SK-N-SH (cell line): Measurements from ENCODE around the gene CNIH3. TPM values are rescaled to one million over a fixed set of nuclear protein-coding genes. Genes with fewer than 3 reads are reported as not detected.

Experiments
- CTCF ChIA-PET: fragments of 300-600, 350-600 bp; formaldehyde crosslinking; extraction: SDS; loops from one replicate; lab custom pipeline; 2021; lab: Yijun Ruan, JAX
- POLR2A ChIA-PET: fragments of 350-600 bp; sonication (Branson Sonifier 250); formaldehyde crosslinking; extraction: SDS; loops from one replicate; lab custom pipeline; 2020; ENCODE audit warnings: antibody characterized with exemption, inconsistent platforms; lab: Yijun Ruan, JAX
- DNase-seq: peaks from one replicate; pipeline ENCODE4 v3.0.0; 2012
- H2AFZ ChIP-seq: fragments of 200-600 bp; sonication (generic); 2 replicates; pipeline ENCODE4 v1.8.1; 2016; ENCODE audit warnings: antibody characterized with exemption, mild to moderate bottlenecking, low read depth
- H3F3A ChIP-seq: fragments of 200-600 bp; sonication (generic); replicated peaks from 2 replicates; pipeline ENCODE3; 2016; ENCODE audit warnings: antibody characterized with exemption, mild to moderate bottlenecking; ENCODE audit not compliant: insufficient read depth
- H3K27ac ChIP-seq, 2 experiments: fragments of 200-500 bp in 1 of 2; fragments of 200-600 bp in 1 of 2; sonication (Bioruptor generic) in 1 of 2; sonication (generic), shearing (Covaris generic) in 1 of 2; 2 replicates each; pipeline versions ENCODE4 v1.5.1 to v1.6.1; 2014 to 2016; ENCODE audit warnings: low read depth in 2 of 2, inconsistent platforms in 1 of 2, low read length in 1 of 2, mild to moderate bottlenecking in 1 of 2, mixed read lengths in 1 of 2
- H3K27me3 ChIP-seq: fragments of 200-600 bp; sonication (generic), shearing (Covaris generic); 2 replicates; pipeline ENCODE4 v1.6.1; 2016; ENCODE audit warnings: mixed run types; ENCODE audit not compliant: insufficient read depth
- H3K36me3 ChIP-seq, 2 experiments: fragments of 200-500 bp in 1 of 2; fragments of 200-600 bp in 1 of 2; sonication (Bioruptor generic) in 1 of 2; sonication (generic) in 1 of 2; replicated peaks in 1 of 2; 2 replicates each; pipeline versions ENCODE3 to v1.5.1; 2014 to 2016; ENCODE audit warnings: low read length in 1 of 2, mild to moderate bottlenecking in 1 of 2; ENCODE audit not compliant: insufficient read depth in 2 of 2, control insufficient read depth in 1 of 2
- H3K4me1 ChIP-seq, 2 experiments: fragments of 200-500 bp in 1 of 2; fragments of 200-600 bp in 1 of 2; sonication (Bioruptor generic) in 1 of 2; sonication (generic), shearing (Covaris generic) in 1 of 2; 2 replicates each; pipeline versions ENCODE4 v1.5.1 to v1.6.1; 2014 to 2016; ENCODE audit warnings: low read depth in 1 of 2, low read length in 1 of 2, mixed run types in 1 of 2; ENCODE audit not compliant: insufficient read depth in 2 of 2, control insufficient read depth in 1 of 2
- H3K4me2 ChIP-seq: fragments of 200-600 bp; sonication (generic), shearing (Covaris generic); 2 replicates; pipeline ENCODE4 v1.6.1; 2017; ENCODE audit warnings: mixed run types
- H3K4me3 ChIP-seq, 2 experiments: fragments of 200-500 bp in 1 of 2; fragments of 200-600 bp in 1 of 2; sonication (Bioruptor generic) in 1 of 2; sonication (generic), shearing (Covaris generic) in 1 of 2; 2 replicates each; pipeline versions ENCODE4 v1.5.1 to v1.8.1; 2014 to 2016; ENCODE audit warnings: low read depth in 2 of 2, inconsistent platforms in 1 of 2, low read length in 1 of 2, mild to moderate bottlenecking in 1 of 2, mixed read lengths in 1 of 2, moderate library complexity in 1 of 2
- H3K79me2 ChIP-seq: fragments of 200-600 bp; sonication (generic); 2 replicates; pipeline ENCODE4 v1.8.1; 2017; ENCODE audit warnings: mild to moderate bottlenecking; ENCODE audit not compliant: insufficient read depth
- H3K9ac ChIP-seq: fragments of 200-600 bp; sonication (generic); 2 replicates; pipeline ENCODE4 v1.6.1; 2017; ENCODE audit warnings: mixed run types
- H3K9me2 ChIP-seq: fragments of 200-600 bp; sonication (generic); 2 replicates; pipeline ENCODE4 v1.6.1; 2017; ENCODE audit warnings: mixed run types
- H3K9me3 ChIP-seq: fragments of 200-600 bp; sonication (generic); 2 replicates; pipeline ENCODE4 v1.6.1; 2017; ENCODE audit warnings: mixed run types, mild to moderate bottlenecking, moderate library complexity
- H4K20me1 ChIP-seq: fragments of 200-600 bp; sonication (generic); 2 replicates; pipeline ENCODE4 v1.6.1; 2017; ENCODE audit warnings: mild to moderate bottlenecking, mixed run types; ENCODE audit not compliant: insufficient read depth
- CHD2 ChIP-seq: fragments of 150-350 bp; IDR thresholded peaks from 2 replicates; pipeline ENCODE4 v1.6.1; 2018; ENCODE audit warnings: low read length; ENCODE audit not compliant: partially characterized antibody
- ELF1 ChIP-seq: IDR thresholded peaks from 2 replicates; pipeline ENCODE4 v1.4.0; 2012
- EP300 ChIP-seq, 2 experiments: IDR thresholded peaks; 2 replicates each; pipeline versions ENCODE4 v1.4.0 to v1.6.1; 2012; ENCODE audit warnings: borderline replicate concordance in 1 of 2, low read depth in 1 of 2, low read length in 1 of 2
- EZH2phosphoT487 ChIP-seq: fragments of 200-600 bp; sonication (generic); IDR thresholded peaks from 2 replicates; pipeline ENCODE4 v1.6.1; 2017; ENCODE audit warnings: low read depth, mixed run types, mild to moderate bottlenecking, antibody characterized with exemption, moderate library complexity, borderline replicate concordance
- FOSL2 ChIP-seq: IDR thresholded peaks from 2 replicates; pipeline ENCODE4 v1.4.0; 2012; ENCODE audit warnings: low read depth, mild to moderate bottlenecking, moderate library complexity, borderline replicate concordance
- GATA2 ChIP-seq: sonication (generic); formaldehyde crosslinking; IDR thresholded peaks from 2 replicates; pipeline ENCODE4 v1.5.0; 2020; ENCODE audit warnings: mild to moderate bottlenecking, missing genetic modification reagents
- JUND ChIP-seq: IDR thresholded peaks from 2 replicates; pipeline ENCODE4 v1.4.0; 2012
- MEF2A ChIP-seq: IDR thresholded peaks from 2 replicates; pipeline ENCODE4 v1.4.0; 2012; ENCODE audit warnings: low read depth, borderline replicate concordance
- NFIC ChIP-seq: IDR thresholded peaks from 2 replicates; pipeline ENCODE4 v1.4.0; 2012; ENCODE audit warnings: borderline replicate concordance
- POLR2AphosphoS5 ChIP-seq: IDR thresholded peaks from 2 replicates; pipeline ENCODE4 v1.6.1; 2012; ENCODE audit warnings: low read depth, low read length
- RFX5 ChIP-seq: IDR thresholded peaks from 2 replicates; pipeline ENCODE4 v1.6.1; 2012; ENCODE audit warnings: mild to moderate bottlenecking, improper control_type of control experiment, low read length
- RXRA ChIP-seq: IDR thresholded peaks from 2 replicates; pipeline ENCODE4 v1.4.0; 2012; ENCODE audit warnings: low read depth, mild to moderate bottlenecking, borderline replicate concordance
- SIN3A ChIP-seq: IDR thresholded peaks from 2 replicates; pipeline ENCODE4 v1.6.1; 2012; ENCODE audit warnings: low read depth, mild to moderate bottlenecking, low read length, moderate library complexity, borderline replicate concordance
- SMC3 ChIP-seq: IDR thresholded peaks from 2 replicates; pipeline ENCODE4 v1.6.1; 2012; ENCODE audit warnings: low read depth, low read length, improper control_type of control experiment
- TAF1 ChIP-seq: IDR thresholded peaks from 2 replicates; pipeline ENCODE4 v1.6.1; 2012; ENCODE audit warnings: low read depth, mild to moderate bottlenecking, low read length, moderate library complexity, borderline replicate concordance
- TCF12 ChIP-seq: IDR thresholded peaks from 2 replicates; pipeline ENCODE4 v1.4.0; 2012
- TEAD4 ChIP-seq: IDR thresholded peaks from 2 replicates; pipeline ENCODE4 v1.4.0; 2012; ENCODE audit warnings: mild to moderate bottlenecking, borderline replicate concordance; ENCODE audit not compliant: insufficient read depth
- YY1 ChIP-seq: IDR thresholded peaks from 2 replicates; pipeline ENCODE4 v1.4.0; 2012; ENCODE audit warnings: low read depth, mild to moderate bottlenecking
- WGBS: methylation state at CpG from one replicate; pipeline ENCODE4 v1.1.6; 2017; ENCODE audit warnings: low lambda C conversion rate; 5-methylcytosine and 5-hydroxymethylcytosine counted together
- polyA plus RNA-seq, 3 experiments: library from polyadenylated mRNA; depleted of rRNA; stranded (reverse); fragments of >200 nt; gene quantifications; 2 replicates each; pipeline ENCODE4 v1.2.3, GENCODE V29; 2012
- TF ChIP-seq, protein P1 (sequence below): IDR thresholded peaks from 2 replicates; pipeline ENCODE4 v1.4.0; 2012; ENCODE audit warnings: low read depth, borderline replicate concordance
- TF ChIP-seq, protein P2 (sequence below): fragments of 150-350 bp; IDR thresholded peaks from 2 replicates; pipeline ENCODE4 v1.6.1; 2017; ENCODE audit warnings: antibody characterized with exemption, low read length, low read depth, borderline replicate concordance
- TF ChIP-seq, protein P3 (sequence below): IDR thresholded peaks from 2 replicates; pipeline ENCODE4 v1.4.0; 2012; ENCODE audit warnings: low read depth
- TF ChIP-seq, protein P4 (sequence below): IDR thresholded peaks from 2 replicates; pipeline ENCODE4 v1.6.1; 2012; ENCODE audit warnings: mild to moderate bottlenecking, low read depth, low read length, moderate library complexity
- TF ChIP-seq, protein P5 (sequence below): IDR thresholded peaks from 2 replicates; pipeline ENCODE4; 2012

The CNIH3 gene
- polyA plus RNA-seq, 1 of the 3 experiments (the other 2 are of a cell fraction), result 18.8 TPM

DNA sequence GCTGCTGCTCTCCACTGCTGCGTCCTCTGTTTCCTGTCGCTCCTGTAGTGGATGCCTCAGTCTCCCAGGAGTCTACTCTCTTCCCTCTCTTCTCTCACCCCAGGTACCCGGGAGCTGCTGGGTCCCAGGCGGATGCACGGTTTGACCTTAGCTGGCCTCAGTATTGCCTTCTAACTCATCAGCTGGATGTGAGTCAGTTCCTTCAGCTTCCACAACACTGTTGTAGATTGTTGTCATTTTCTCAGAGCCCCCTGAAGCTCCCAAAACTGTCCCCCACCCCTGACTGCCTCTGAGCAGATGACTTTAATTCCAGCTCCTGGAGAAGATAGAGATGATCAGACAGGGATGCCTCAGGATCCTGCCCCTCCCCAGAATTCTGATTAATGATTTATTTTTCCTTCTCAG lies 7.2 kb downstream of the CNIH3 start:
- H4K20me1 ChIP-seq, result peaks cover 9% of the 10 kb centered on the region; the same call in 1 of the 2 replicates
- H3K9me2 ChIP-seq, result no peaks in the 10 kb centered on the region
- H2AFZ ChIP-seq, result no peak overlapping the region
- POLR2A ChIA-PET, result no interaction called here
- H3F3A ChIP-seq, result peaks cover 36% of the 10 kb centered on the region
- H3K4me3 ChIP-seq, result peak overlapping the region in 1 of 2 experiments; percentile 19; a peak in 1 of 4 replicates
- peaks cover 0 to 14% of the 10 kb centered on the region in 2 experiments for H3K36me3 ChIP-seq
- no peaks in the 10 kb centered on the region for H3K27me3 ChIP-seq
- peak overlapping the region; percentile 71 for H3K9ac ChIP-seq
- peak overlapping the region; percentile 61 for H3K4me2 ChIP-seq
- H3K27ac ChIP-seq, result peak overlapping the region; percentile 39 to 95; a peak in 3 of 4 replicates
- H3K4me1 ChIP-seq, result peaks cover 12 to 40% of the 10 kb centered on the region in 2 experiments
- 39% methylated on average over 5 of the region's 5 CpGs for WGBS
- no peak for DNase-seq
- no peaks in the 10 kb centered on the region for H3K9me3 ChIP-seq
- CTCF ChIA-PET, result interaction anchor here (2.4 kb wide), 1 partner anchor 21 kb away, joined by 9 read pairs; no protein-coding TSS in a partner anchor
- H3K79me2 ChIP-seq, result peaks cover 81% of the 10 kb centered on the region
- TF ChIP-seq EZH2phosphoT487 (no peak), GATA2 (CRISPR knock-in tag) (no peak), JUND (peak; percentile 65; the same call in 1 of the 2 replicates), TAF1 (no peak), ELF1 (no peak), EP300 (IDR thresholded peaks at IDR 0.05; ENCODE audit: borderline replicate concordance in 1 of 2, low read depth in 1 of 2, low read length in 1 of 2) (no peak), TCF12 (peak; percentile 27; the same call in 1 of the 2 replicates), CHD2 (no peak), SMC3 (no peak), RXRA (peak; percentile 90), TEAD4 (no peak), YY1 (no peak), RFX5 (no peak), SIN3A (no peak), FOSL2 (peak; percentile 56; the same call in 1 of the 2 replicates), MEF2A (no peak), POLR2AphosphoS5 (no peak), NFIC (no peak)
- TF ChIP-seq, protein P1, sequence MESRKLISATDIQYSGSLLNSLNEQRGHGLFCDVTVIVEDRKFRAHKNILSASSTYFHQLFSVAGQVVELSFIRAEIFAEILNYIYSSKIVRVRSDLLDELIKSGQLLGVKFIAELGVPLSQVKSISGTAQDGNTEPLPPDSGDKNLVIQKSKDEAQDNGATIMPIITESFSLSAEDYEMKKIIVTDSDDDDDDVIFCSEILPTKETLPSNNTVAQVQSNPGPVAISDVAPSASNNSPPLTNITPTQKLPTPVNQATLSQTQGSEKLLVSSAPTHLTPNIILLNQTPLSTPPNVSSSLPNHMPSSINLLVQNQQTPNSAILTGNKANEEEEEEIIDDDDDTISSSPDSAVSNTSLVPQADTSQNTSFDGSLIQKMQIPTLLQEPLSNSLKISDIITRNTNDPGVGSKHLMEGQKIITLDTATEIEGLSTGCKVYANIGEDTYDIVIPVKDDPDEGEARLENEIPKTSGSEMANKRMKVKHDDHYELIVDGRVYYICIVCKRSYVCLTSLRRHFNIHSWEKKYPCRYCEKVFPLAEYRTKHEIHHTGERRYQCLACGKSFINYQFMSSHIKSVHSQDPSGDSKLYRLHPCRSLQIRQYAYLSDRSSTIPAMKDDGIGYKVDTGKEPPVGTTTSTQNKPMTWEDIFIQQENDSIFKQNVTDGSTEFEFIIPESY, result no peak; the same call in 1 of the 2 replicates
- TF ChIP-seq, protein P2, sequence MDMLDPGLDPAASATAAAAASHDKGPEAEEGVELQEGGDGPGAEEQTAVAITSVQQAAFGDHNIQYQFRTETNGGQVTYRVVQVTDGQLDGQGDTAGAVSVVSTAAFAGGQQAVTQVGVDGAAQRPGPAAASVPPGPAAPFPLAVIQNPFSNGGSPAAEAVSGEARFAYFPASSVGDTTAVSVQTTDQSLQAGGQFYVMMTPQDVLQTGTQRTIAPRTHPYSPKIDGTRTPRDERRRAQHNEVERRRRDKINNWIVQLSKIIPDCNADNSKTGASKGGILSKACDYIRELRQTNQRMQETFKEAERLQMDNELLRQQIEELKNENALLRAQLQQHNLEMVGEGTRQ, result no peak
- TF ChIP-seq, protein P3, sequence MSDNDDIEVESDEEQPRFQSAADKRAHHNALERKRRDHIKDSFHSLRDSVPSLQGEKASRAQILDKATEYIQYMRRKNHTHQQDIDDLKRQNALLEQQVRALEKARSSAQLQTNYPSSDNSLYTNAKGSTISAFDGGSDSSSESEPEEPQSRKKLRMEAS, result 0 out of 2 replicates have a peak, but pooled peaks have one; percentile 20
- TF ChIP-seq, protein P4, sequence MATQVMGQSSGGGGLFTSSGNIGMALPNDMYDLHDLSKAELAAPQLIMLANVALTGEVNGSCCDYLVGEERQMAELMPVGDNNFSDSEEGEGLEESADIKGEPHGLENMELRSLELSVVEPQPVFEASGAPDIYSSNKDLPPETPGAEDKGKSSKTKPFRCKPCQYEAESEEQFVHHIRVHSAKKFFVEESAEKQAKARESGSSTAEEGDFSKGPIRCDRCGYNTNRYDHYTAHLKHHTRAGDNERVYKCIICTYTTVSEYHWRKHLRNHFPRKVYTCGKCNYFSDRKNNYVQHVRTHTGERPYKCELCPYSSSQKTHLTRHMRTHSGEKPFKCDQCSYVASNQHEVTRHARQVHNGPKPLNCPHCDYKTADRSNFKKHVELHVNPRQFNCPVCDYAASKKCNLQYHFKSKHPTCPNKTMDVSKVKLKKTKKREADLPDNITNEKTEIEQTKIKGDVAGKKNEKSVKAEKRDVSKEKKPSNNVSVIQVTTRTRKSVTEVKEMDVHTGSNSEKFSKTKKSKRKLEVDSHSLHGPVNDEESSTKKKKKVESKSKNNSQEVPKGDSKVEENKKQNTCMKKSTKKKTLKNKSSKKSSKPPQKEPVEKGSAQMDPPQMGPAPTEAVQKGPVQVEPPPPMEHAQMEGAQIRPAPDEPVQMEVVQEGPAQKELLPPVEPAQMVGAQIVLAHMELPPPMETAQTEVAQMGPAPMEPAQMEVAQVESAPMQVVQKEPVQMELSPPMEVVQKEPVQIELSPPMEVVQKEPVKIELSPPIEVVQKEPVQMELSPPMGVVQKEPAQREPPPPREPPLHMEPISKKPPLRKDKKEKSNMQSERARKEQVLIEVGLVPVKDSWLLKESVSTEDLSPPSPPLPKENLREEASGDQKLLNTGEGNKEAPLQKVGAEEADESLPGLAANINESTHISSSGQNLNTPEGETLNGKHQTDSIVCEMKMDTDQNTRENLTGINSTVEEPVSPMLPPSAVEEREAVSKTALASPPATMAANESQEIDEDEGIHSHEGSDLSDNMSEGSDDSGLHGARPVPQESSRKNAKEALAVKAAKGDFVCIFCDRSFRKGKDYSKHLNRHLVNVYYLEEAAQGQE, result no peak
- TF ChIP-seq, protein P5, sequence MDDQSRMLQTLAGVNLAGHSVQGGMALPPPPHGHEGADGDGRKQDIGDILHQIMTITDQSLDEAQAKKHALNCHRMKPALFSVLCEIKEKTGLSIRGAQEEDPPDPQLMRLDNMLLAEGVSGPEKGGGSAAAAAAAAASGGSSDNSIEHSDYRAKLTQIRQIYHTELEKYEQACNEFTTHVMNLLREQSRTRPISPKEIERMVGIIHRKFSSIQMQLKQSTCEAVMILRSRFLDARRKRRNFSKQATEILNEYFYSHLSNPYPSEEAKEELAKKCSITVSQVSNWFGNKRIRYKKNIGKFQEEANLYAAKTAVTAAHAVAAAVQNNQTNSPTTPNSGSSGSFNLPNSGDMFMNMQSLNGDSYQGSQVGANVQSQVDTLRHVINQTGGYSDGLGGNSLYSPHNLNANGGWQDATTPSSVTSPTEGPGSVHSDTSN, result peak; percentile 68
